ENCODE results near the gene DPH7. TPM values are rescaled to one million over a fixed set of nuclear protein-coding genes. Genes with fewer than 3 reads are reported as not detected.
A peak's percentile ranks its signal among the peaks of the same experiment; 100 is the strongest.

Gene DPH7
- total RNA-seq, 1 donor from 2014 or later, result 43.2 TPM

GRCh38 chr9:137613738-137614523, 35.2 kb upstream of the DPH7 start:
- no peak overlapping the region for H3K4me3 Mint-ChIP-seq (ENCODE audit: low read depth)
- H3K36me3 Mint-ChIP-seq (ENCODE audit: low read depth), result peaks cover 30% of the 10 kb centered on the region
- no peak for DNase-seq (ENCODE audit: low spot score)
- peaks cover 7% of the 10 kb centered on the region for H3K4me1 Mint-ChIP-seq (ENCODE audit: low read depth)
- H3K9me3 Mint-ChIP-seq, result no peaks in the 10 kb centered on the region
- H3K27ac Mint-ChIP-seq, result no peak overlapping the region
- intact Hi-C loops (cut with micrococcal nuclease), result no loop called here
- no peaks in the 10 kb centered on the region for H3K27me3 Mint-ChIP-seq (ENCODE audit: low read depth)

- no peaks in the 10 kb centered on the region for H3K27me3 Mint-ChIP-seq (ENCODE audit: low read depth)
- H3K4me3 Mint-ChIP-seq (ENCODE audit: low read depth), result no peak overlapping the region
- no peaks in the 10 kb centered on the region for H3K9me3 Mint-ChIP-seq
- intact Hi-C loops (cut with micrococcal nuclease), result no loop called here
- H3K4me1 Mint-ChIP-seq (ENCODE audit: low read depth), result peaks cover 7% of the 10 kb centered on the region
- no peak for DNase-seq (ENCODE audit: low spot score)
- no peak overlapping the region for H3K27ac Mint-ChIP-seq
- H3K36me3 Mint-ChIP-seq (ENCODE audit: low read depth), result peaks cover 30% of the 10 kb centered on the region
Measured at GRCh38 chr9:137613259-137613658, 34.5 kb upstream of the DPH7 start.

- H3K27ac Mint-ChIP-seq, result no peak overlapping the region
- H3K9me3 Mint-ChIP-seq, result no peaks in the 10 kb centered on the region
- peaks cover 7% of the 10 kb centered on the region for H3K4me1 Mint-ChIP-seq (ENCODE audit: low read depth)
- H3K27me3 Mint-ChIP-seq (ENCODE audit: low read depth), result no peaks in the 10 kb centered on the region
- H3K4me3 Mint-ChIP-seq (ENCODE audit: low read depth), result no peak overlapping the region
- intact Hi-C loops (cut with micrococcal nuclease), result no loop called here
- H3K36me3 Mint-ChIP-seq (ENCODE audit: low read depth), result peaks cover 25% of the 10 kb centered on the region
- no peak for DNase-seq (ENCODE audit: low spot score)
Measured at GRCh38 chr9:137612741-137613142, 34.0 kb upstream of the DPH7 start.

GRCh38 chr9:137611623-137612609, 33.2 kb upstream of the DPH7 start:
- intact Hi-C loops (cut with micrococcal nuclease), result no loop called here
- no peak overlapping the region for H3K4me3 Mint-ChIP-seq (ENCODE audit: low read depth)
- DNase-seq (ENCODE audit: low spot score), result no peak
- peaks cover 20% of the 10 kb centered on the region for H3K36me3 Mint-ChIP-seq (ENCODE audit: low read depth)
- H3K4me1 Mint-ChIP-seq (ENCODE audit: low read depth), result peaks cover 9% of the 10 kb centered on the region
- peak overlapping the region; percentile 28 for H3K27ac Mint-ChIP-seq
- H3K27me3 Mint-ChIP-seq (ENCODE audit: low read depth), result no peaks in the 10 kb centered on the region
- H3K9me3 Mint-ChIP-seq, result no peaks in the 10 kb centered on the region

GRCh38 chr9:137610944-137611343, 32.2 kb upstream of the DPH7 start:
- no peak for DNase-seq (ENCODE audit: low spot score)
- intact Hi-C loops (cut with micrococcal nuclease), result no loop called here
- H3K27me3 Mint-ChIP-seq (ENCODE audit: low read depth), result no peaks in the 10 kb centered on the region
- no peak overlapping the region for H3K4me3 Mint-ChIP-seq (ENCODE audit: low read depth)
- H3K4me1 Mint-ChIP-seq (ENCODE audit: low read depth), result peaks cover 12% of the 10 kb centered on the region
- no peaks in the 10 kb centered on the region for H3K9me3 Mint-ChIP-seq
- peaks cover 19% of the 10 kb centered on the region for H3K36me3 Mint-ChIP-seq (ENCODE audit: low read depth)
- H3K27ac Mint-ChIP-seq, result peak overlapping the region; percentile 28

GRCh38 chr9:137607141-137607857, 28.6 kb upstream of the DPH7 start:
- Mint-ChIP-seq H3K9me3 (no peaks in the 10 kb centered on the region), H3K4me1 (ENCODE audit: low read depth) (peaks cover 19% of the 10 kb centered on the region), H3K27ac (no peak overlapping the region), H3K36me3 (ENCODE audit: low read depth) (peaks cover 2% of the 10 kb centered on the region), H3K27me3 (ENCODE audit: low read depth) (no peaks in the 10 kb centered on the region), H3K4me3 (ENCODE audit: low read depth) (peak overlapping the region; percentile 82)
- DNase-seq (ENCODE audit: low spot score), result no peak
- intact Hi-C loops (cut with micrococcal nuclease), result loop anchor here (10.0 kb wide), 1 partner anchor 142 kb away; no protein-coding TSS in a partner anchor

- peak overlapping the region; percentile 82 for H3K4me3 Mint-ChIP-seq (ENCODE audit: low read depth)
Measured at GRCh38 chr9:137606734-137607138, 28.0 kb upstream of the DPH7 start.

GRCh38 chr9:137606005-137606621, 27.4 kb upstream of the DPH7 start:
- no peaks in the 10 kb centered on the region for H3K9me3 Mint-ChIP-seq
- DNase-seq (ENCODE audit: low spot score), result peak; percentile 30
- intact Hi-C loops (cut with micrococcal nuclease), result loop anchor here (10.0 kb wide), 1 partner anchor 141 kb away; no protein-coding TSS in a partner anchor
- H3K27ac Mint-ChIP-seq, result peak overlapping the region; percentile 62
- H3K27me3 Mint-ChIP-seq (ENCODE audit: low read depth), result no peaks in the 10 kb centered on the region
- H3K36me3 Mint-ChIP-seq (ENCODE audit: low read depth), result peaks cover 2% of the 10 kb centered on the region
- peak overlapping the region; percentile 82 for H3K4me3 Mint-ChIP-seq (ENCODE audit: low read depth)
- H3K4me1 Mint-ChIP-seq (ENCODE audit: low read depth), result peaks cover 18% of the 10 kb centered on the region

More at GRCh38 chr9:137606734-137607138, 28.0 kb upstream of the DPH7 start:
- intact Hi-C loops (cut with micrococcal nuclease), result loop anchor here (10.0 kb wide), 1 partner anchor 142 kb away; no protein-coding TSS in a partner anchor
- Mint-ChIP-seq H3K27me3 (ENCODE audit: low read depth) (no peaks in the 10 kb centered on the region), H3K4me1 (ENCODE audit: low read depth) (peaks cover 18% of the 10 kb centered on the region), H3K27ac (no peak overlapping the region), H3K36me3 (ENCODE audit: low read depth) (peaks cover 2% of the 10 kb centered on the region), H3K9me3 (no peaks in the 10 kb centered on the region)
- no peak for DNase-seq (ENCODE audit: low spot score)

GRCh38 chr9:137605121-137606004, 26.6 kb upstream of the DPH7 start, which contains the start of gene ARRDC1:
TSS of gene ARRDC1 (plus strand) at chr9:137605686. CDS start at chr9:137605718, 32 bp downstream.
- Mint-ChIP-seq H3K4me3 (ENCODE audit: low read depth) (peak within 1 kb of the TSS; percentile 82), H3K9me3 (no peaks in the 10 kb centered on the region), H3K27ac (peak within 1 kb of the TSS; percentile 62), H3K4me1 (ENCODE audit: low read depth) (peaks cover 18% of the 10 kb centered on the region), H3K36me3 (ENCODE audit: low read depth) (peaks cover 2% of the 10 kb centered on the region), H3K27me3 (ENCODE audit: low read depth) (no peaks in the 10 kb centered on the region)
- intact Hi-C loops (cut with micrococcal nuclease), result loop anchor here (1.0 to 10.0 kb wide), 4 partner anchors 13 to 141 kb away; partner anchors contain the start of genes MRPL41 and ZMYND19
- DNase-seq (ENCODE audit: low spot score), result peak; percentile 86

GRCh38 chr9:137604345-137605086, 25.8 kb upstream of the DPH7 start:
- H3K27me3 Mint-ChIP-seq (ENCODE audit: low read depth), result no peaks in the 10 kb centered on the region

More at GRCh38 chr9:137604345-137605086, 25.8 kb upstream of the DPH7 start:
- peaks cover 18% of the 10 kb centered on the region for H3K4me1 Mint-ChIP-seq (ENCODE audit: low read depth)
- intact Hi-C loops (cut with micrococcal nuclease), result loop anchor here (1.0 to 10.0 kb wide), 4 partner anchors 14 to 140 kb away; partner anchors contain the start of genes MRPL41 and ZMYND19
- H3K9me3 Mint-ChIP-seq, result no peaks in the 10 kb centered on the region
- H3K36me3 Mint-ChIP-seq (ENCODE audit: low read depth), result peaks cover 2% of the 10 kb centered on the region
- H3K27ac Mint-ChIP-seq, result no peak overlapping the region
- peak overlapping the region; percentile 43 for H3K4me3 Mint-ChIP-seq (ENCODE audit: low read depth)
- no peak for DNase-seq (ENCODE audit: low spot score)

All from activated T-helper 2 cell treated with anti-CD3 and anti-CD28 coated beads, Interferon-gamma antibody, Interleukin-2, Interleukin-4, amounts not matched to agents 10 μg/mL and 5 μg/mL and 100 μg/mL, durations not matched to agents 14 hours and 24 hours and 36 hours (primary cell).